Gastroesophageal sphincter (tissue), 4 donors: Measurements from ENCODE around the gene CAV1. TPM values are rescaled to one million over a fixed set of nuclear protein-coding genes. Genes with fewer than 3 reads are reported as not detected.
A peak's percentile ranks its signal among the peaks of the same experiment; 100 is the strongest.

Experiments
- ATAC-seq: fragments of 150-250 bp; one replicate; pipeline ENCODE4 v1.9.1; 2016; ENCODE audit warnings: mild to moderate bottlenecking, moderate library complexity
- H3K27ac ChIP-seq, 4 donors: fragments of 200-600 bp; sonication (generic) in 3 of 4; 1 replicate in 3 of 4; 2 replicates in 1 of 4; pipeline ENCODE4 v1.5.1; 2016 to 2019
- H3K27me3 ChIP-seq: fragments of 200-600 bp; sonication (generic); one replicate; pipeline ENCODE4 v1.5.1; 2019
- H3K36me3 ChIP-seq, 2 donors: fragments of 200-600 bp; sonication (generic); one replicate each; pipeline ENCODE4 v1.5.1; 2019; ENCODE audit warnings: control low read depth in 1 of 2
- H3K4me1 ChIP-seq, 3 donors: fragments of 200-600 bp; sonication (generic); 1 replicate in 2 of 3; 2 replicates in 1 of 3; pipeline ENCODE4 v1.5.1; 2016 to 2019; ENCODE audit warnings: control low read depth in 2 of 3
- H3K4me3 ChIP-seq, 2 donors: fragments of 200-600 bp; sonication (generic); one replicate each; pipeline ENCODE4 v1.5.1; 2019; ENCODE audit warnings: mild to moderate bottlenecking in 1 of 2, moderate library complexity in 1 of 2
- H3K9me3 ChIP-seq, 3 donors: fragments of 200-600 bp; sonication (generic); one replicate each; pipeline ENCODE4 v1.5.1; 2017 to 2019; ENCODE audit warnings: control low read depth in 2 of 3
- CTCF ChIP-seq, 4 experiments: fragments of 200-600 bp in 2 of 4; fragments of 450-650 bp in 2 of 4; sonication (generic) in 1 of 4; IDR thresholded peaks; one replicate each; pipeline ENCODE4 v1.5.1; 2017 to 2019; ENCODE audit warnings: antibody characterized with exemption in 4 of 4, mild to moderate bottlenecking in 2 of 4, moderate library complexity in 2 of 4
- EP300 ChIP-seq: sonication (generic); formaldehyde crosslinking; IDR thresholded peaks from one replicate; pipeline ENCODE4 v1.6.1; 2017; ENCODE audit warnings: antibody characterized with exemption, mild to moderate bottlenecking
- POLR2A ChIP-seq, 2 donors: fragments of 450-650 bp; IDR thresholded peaks; one replicate each; pipeline ENCODE4 v1.6.1; 2017; ENCODE audit warnings: antibody characterized with exemption in 2 of 2, mild to moderate bottlenecking in 2 of 2, moderate library complexity in 1 of 2
- POLR2AphosphoS5 ChIP-seq: sonication (generic); formaldehyde crosslinking; IDR thresholded peaks from one replicate; pipeline ENCODE4 v1.6.1; 2017; ENCODE audit warnings: antibody characterized with exemption
- WGBS, 2 donors: methylation state at CpG; one replicate each; pipeline ENCODE4 v1.1.5; 2018; ENCODE audit warnings: low coverage in 1 of 2; 5-methylcytosine and 5-hydroxymethylcytosine counted together
- total RNA-seq, 4 donors: library from RNA; depleted of rRNA; stranded (reverse); fragments of >200 nt; gene quantifications; one replicate each; pipeline ENCODE4 v1.1.0, GENCODE V29; 2016

Gene CAV1
- total RNA-seq, 4 donors from 2014 or later = 546 to 772 (median 602) TPM

GRCh38 chr7:116517626-116518025, 7.2 kb upstream of the CAV1 start:
- Histone ChIP-seq H3K4me1 (peaks cover 0 to 19% (median 7%) of the 10 kb centered on the region in 3 donors), H3K27ac (peak overlapping the region in 1 of 4 donors; percentile 23), H3K4me3 (no peak overlapping the region), H3K36me3 (no peaks in the 10 kb centered on the region), H3K27me3 (no peaks in the 10 kb centered on the region), H3K9me3 (no peaks in the 10 kb centered on the region)
- TF ChIP-seq CTCF (IDR thresholded peaks at IDR 0.05) (no peak), POLR2AphosphoS5 (no peak)
- WGBS, 2 donors = 100% methylated on average over 1 of the region's 1 CpG; no CpG with 5 or more reads in 1 of the 2 donors
- no peak for ATAC-seq

- no peak for ATAC-seq
- no peak for TF ChIP-seq POLR2A (IDR thresholded peaks at IDR 0.05)
- TF ChIP-seq POLR2AphosphoS5 = no peak
- TF ChIP-seq CTCF (IDR thresholded peaks at IDR 0.05) = no peak
- no peak for TF ChIP-seq EP300
These were observed 5.9 kb upstream of the CAV1 start for GRCh38 chr7:116518961-116519360.

GRCh38 chr7:116521046-116521664, 3.7 kb upstream of the CAV1 start:
- no peaks in the 10 kb centered on the region for H3K9me3 ChIP-seq
- TF ChIP-seq CTCF (IDR thresholded peaks at IDR 0.05) (no peak), POLR2A (IDR thresholded peaks at IDR 0.05) (no peak), EP300 (no peak), POLR2AphosphoS5 (no peak)
- H3K27ac ChIP-seq = no peak overlapping the region
- no peak for ATAC-seq
- no peak overlapping the region for H3K4me3 ChIP-seq
- H3K27me3 ChIP-seq = no peaks in the 10 kb centered on the region
- 83 to 100% methylated on average over 1 to 5 of the region's 6 CpGs for WGBS, 2 donors
- H3K36me3 ChIP-seq = no peaks in the 10 kb centered on the region
- peaks cover 0 to 16% (median 0%) of the 10 kb centered on the region in 3 donors for H3K4me1 ChIP-seq

More at GRCh38 chr7:116518961-116519360, 5.9 kb upstream of the CAV1 start:
- Histone ChIP-seq H3K36me3 (no peaks in the 10 kb centered on the region), H3K4me3 (no peak overlapping the region), H3K9me3 (no peaks in the 10 kb centered on the region), H3K27me3 (no peaks in the 10 kb centered on the region), H3K4me1 (peaks cover 0 to 23% (median 7%) of the 10 kb centered on the region in 3 donors), H3K27ac (no peak overlapping the region)

- H3K9me3 ChIP-seq = no peaks in the 10 kb centered on the region
These were observed 2.6 kb upstream of the CAV1 start for GRCh38 chr7:116522247-116522646.

More at GRCh38 chr7:116522247-116522646, 2.6 kb upstream of the CAV1 start:
- H3K27me3 ChIP-seq = no peaks in the 10 kb centered on the region
- no peaks in the 10 kb centered on the region for H3K36me3 ChIP-seq
- 49 to 69% methylated on average over 4 of the region's 5 CpGs for WGBS, 2 donors
- peak overlapping the region in 3 of 4 donors; percentile 32 to 51 (median 35) for H3K27ac ChIP-seq
- no peak for ATAC-seq
- H3K4me1 ChIP-seq = peaks cover 0 to 16% (median 0%) of the 10 kb centered on the region in 3 donors
- H3K4me3 ChIP-seq = no peak overlapping the region
- no peak for TF ChIP-seq CTCF (IDR thresholded peaks at IDR 0.05)
- no peak for TF ChIP-seq EP300
- TF ChIP-seq POLR2AphosphoS5 = no peak
- no peak for TF ChIP-seq POLR2A (IDR thresholded peaks at IDR 0.05)
